K562 (cell line): ENCODE data around the gene ZSWIM8. TPM values are rescaled to one million over a fixed set of nuclear protein-coding genes. Genes with fewer than 3 reads are reported as not detected.

Experiments used
- CREM ChIP-seq: IDR thresholded peaks from 2 replicates; pipeline ENCODE4 v1.6.1; 2014; ENCODE audit warnings: antibody characterized with exemption, low read depth
- DACH1 ChIP-seq: fragments of 450-650 bp; IDR thresholded peaks from 2 replicates; pipeline ENCODE4 v1.6.1; 2018; ENCODE audit not compliant: partially characterized antibody
- E2F8 ChIP-seq: fragments of 450-650 bp; IDR thresholded peaks from 2 replicates; pipeline ENCODE4 v1.7.1; 2018; ENCODE audit warnings: mild to moderate bottlenecking, low read depth; ENCODE audit not compliant: partially characterized antibody
- KLF16 ChIP-seq: IDR thresholded peaks from 2 replicates; pipeline ENCODE4 v1.6.1; 2016; ENCODE audit warnings: antibody characterized with exemption
- MCM3 ChIP-seq: fragments of 450-650 bp; IDR thresholded peaks from 2 replicates; pipeline ENCODE4 v1.6.1; 2016
- MXD1 ChIP-seq: fragments of 250-450 bp; sonication (Bioruptor Pico); IDR thresholded peaks from 2 replicates; pipeline ENCODE4 v1.8.0; 2021; ENCODE audit warnings: borderline replicate concordance, mild to moderate bottlenecking, moderate library complexity; ENCODE audit not compliant: poor library complexity, severe bottlenecking
- NUFIP1 ChIP-seq: fragments of 450-650 bp; IDR thresholded peaks from 2 replicates; pipeline ENCODE4 v1.6.1; 2018; ENCODE audit not compliant: partially characterized antibody
- PHB ChIP-seq: fragments of 250-450 bp; sonication (Bioruptor Pico); IDR thresholded peaks from 2 replicates; pipeline ENCODE4 v1.5.0; 2021
- PHF21A ChIP-seq: fragments of 450-650 bp; IDR thresholded peaks from 2 replicates; pipeline ENCODE4 v1.6.1; 2017; ENCODE audit warnings: low read depth, borderline replicate concordance
- PTRF ChIP-seq: fragments of 450-650 bp; IDR thresholded peaks from 2 replicates; pipeline ENCODE4 v1.6.1; 2016; ENCODE audit warnings: mild to moderate bottlenecking, missing genetic modification characterization, missing compliant biosample characterization
- RB1 ChIP-seq: fragments of 450-650 bp; IDR thresholded peaks from 2 replicates; pipeline ENCODE4 v1.6.1; 2017; ENCODE audit warnings: low read depth, mild to moderate bottlenecking
- SAP30 ChIP-seq: fragments of 200-600 bp; sonication (generic); IDR thresholded peaks from 2 replicates; pipeline ENCODE4 v1.6.1; 2012; ENCODE audit warnings: borderline replicate concordance, low read depth, mild to moderate bottlenecking, moderate library complexity, low read length, control low read depth, inconsistent platforms; ENCODE audit not compliant: insufficient read depth, poor library complexity, severe bottlenecking
- TFAM ChIP-seq: fragments of 250-450 bp; sonication (Bioruptor Pico); conservative IDR thresholded peaks from 2 replicates; pipeline ENCODE4 v1.5.0; 2021; ENCODE audit warnings: mild to moderate bottlenecking, moderate library complexity
- TSHZ1 ChIP-seq: fragments of 250-450 bp; sonication (Bioruptor Pico); IDR thresholded peaks from 2 replicates; pipeline ENCODE4 v1.4.0; 2020; ENCODE audit warnings: mild to moderate bottlenecking, moderate library complexity
- ZNF217 ChIP-seq: sonication (generic); formaldehyde crosslinking; IDR thresholded peaks from 2 replicates; pipeline ENCODE4 v1.8.0; 2022; ENCODE audit warnings: mild to moderate bottlenecking, missing genetic modification reagents
- ZNF316 ChIP-seq: fragments of 450-650 bp; IDR thresholded peaks from 2 replicates; pipeline ENCODE4 v1.6.1; 2016
- ZNF408 ChIP-seq: fragments of 250-450 bp; sonication (Bioruptor Pico); IDR thresholded peaks from 2 replicates; pipeline ENCODE4 v1.4.0; 2020; ENCODE audit warnings: low read depth, mild to moderate bottlenecking, moderate library complexity
- ZNF584 ChIP-seq: fragments of 200-800 bp; sonication (Bioruptor generic); IDR thresholded peaks from 2 replicates; pipeline ENCODE4 v1.6.1; 2016; ENCODE audit warnings: low read depth, mild to moderate bottlenecking, missing genetic modification characterization, missing compliant biosample characterization
- ZZZ3 ChIP-seq: fragments of 450-650 bp; IDR thresholded peaks from 2 replicates; pipeline ENCODE4 v1.6.1; 2016; ENCODE audit warnings: antibody characterized with exemption, mild to moderate bottlenecking, moderate library complexity
- polyA plus RNA-seq, 8 experiments: library from polyadenylated mRNA; depleted of rRNA in 4 of 8; stranded (reverse) in 5 of 8; unstranded in 3 of 8; fragments of >200 nt; fragmentation: Nextera tagmentation in 2 of 8; fragmentation: Illumina TruSeq in 1 of 8; extraction: Ambion mirVana in 2 of 8; extraction: Trizol in 1 of 8; gene quantifications; 2 replicates each; pipeline versions ENCODE4 v1.2.1 to v1.2.3, GENCODE V29; 2011 to 2014; ENCODE audit warnings: inconsistent platforms in 1 of 8, missing spikeins in 1 of 8
- total RNA-seq, 7 experiments: library from RNA; depleted of rRNA in 6 of 7; stranded (reverse); fragments of >200 nt in 6 of 7; fragmentation: Illumina TruSeq in 2 of 7; extraction: Trizol in 2 of 7; gene quantifications; 2 replicates each; pipeline versions ENCODE4 v1.2.1 to v1.2.3, GENCODE V29; 2011 to 2021; ENCODE audit warnings: low replicate concordance in 1 of 7
- TF ChIP-seq, protein P1 (sequence below): sonication (generic); formaldehyde crosslinking; IDR thresholded peaks from 2 replicates; pipeline ENCODE4 v1.8.0; 2022; ENCODE audit warnings: missing genetic modification reagents, mild to moderate bottlenecking, borderline replicate concordance

Gene ZSWIM8
- total and polyA plus RNA-seq, 9 of the 15 experiments (the other 6 are each of a cell fraction or from before 2014, with no cell fraction given) = 5.6 to 47.8 (median 26.7) TPM

DNA sequence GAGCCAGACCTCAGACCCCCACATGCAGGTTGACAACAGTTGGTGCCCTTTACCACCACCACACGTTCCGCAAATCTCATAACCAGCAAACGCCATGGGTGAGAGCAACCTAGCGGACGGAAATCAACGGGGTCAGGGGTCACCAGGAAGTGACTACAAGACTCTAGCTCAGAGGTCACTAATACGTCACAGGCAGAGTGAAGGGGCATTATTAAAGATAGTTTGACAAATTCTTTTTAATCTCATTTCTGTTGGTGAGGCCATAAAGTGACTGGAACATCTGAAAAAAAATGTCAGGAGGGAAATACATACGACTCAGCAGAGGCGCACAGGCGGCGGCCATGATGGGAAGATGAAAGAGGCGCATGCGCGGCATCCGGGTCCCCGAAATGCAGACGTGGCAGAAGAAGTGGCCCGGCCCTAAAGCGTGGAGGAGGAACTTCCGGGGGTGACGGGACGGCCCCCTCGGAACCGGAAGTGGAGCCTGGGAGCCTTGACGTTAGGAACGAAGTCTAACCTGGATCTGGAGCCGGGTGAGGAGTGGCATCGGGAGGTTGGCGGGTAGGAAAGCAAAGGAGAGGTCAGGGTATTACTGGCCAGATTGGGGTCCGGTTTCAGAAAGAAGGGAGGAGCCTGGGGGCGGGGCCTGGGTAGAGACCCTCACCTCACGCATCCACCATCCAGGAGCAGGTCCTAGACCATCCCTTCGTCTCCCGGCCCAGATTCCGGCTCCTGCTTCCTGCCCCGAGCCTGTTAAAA lies 41.3 kb upstream of the ZSWIM8 start, which contains the start of gene SEC24C (continued):
- TF ChIP-seq E2F8 (peak; percentile 92), ZZZ3 (peak; percentile 93), MCM3 (no peak), PHF21A (no peak), RB1 (peak; percentile 49; the same call in 1 of the 2 replicates), PHB (CRISPR knock-in tag) (peak; percentile 83; the same call in 1 of the 2 replicates), CREM (peak; percentile 89), PTRF (tag) (no peak), ZNF408 (CRISPR knock-in tag) (no peak), SAP30 (peak; percentile 94), ZNF584 (CRISPR knock-in tag) (peak; percentile 84), DACH1 (no peak), ZNF316 (peak; percentile 96), TSHZ1 (CRISPR knock-in tag) (0 out of 2 replicates have a peak, but pooled peaks have one; percentile 51), NUFIP1 (no peak), KLF16 (no peak), ZNF217 (no peak), TFAM (CRISPR knock-in tag) (no peak), MXD1 (CRISPR knock-in tag) (peak; percentile 12)
- TF ChIP-seq, protein P1, sequence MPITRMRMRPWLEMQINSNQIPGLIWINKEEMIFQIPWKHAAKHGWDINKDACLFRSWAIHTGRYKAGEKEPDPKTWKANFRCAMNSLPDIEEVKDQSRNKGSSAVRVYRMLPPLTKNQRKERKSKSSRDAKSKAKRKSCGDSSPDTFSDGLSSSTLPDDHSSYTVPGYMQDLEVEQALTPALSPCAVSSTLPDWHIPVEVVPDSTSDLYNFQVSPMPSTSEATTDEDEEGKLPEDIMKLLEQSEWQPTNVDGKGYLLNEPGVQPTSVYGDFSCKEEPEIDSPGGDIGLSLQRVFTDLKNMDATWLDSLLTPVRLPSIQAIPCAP = no peak
